ENCODE data around the gene PHC2.

PHC2 gene

GRCh38 chr1:33441088-33441745 lies 10.3 kb upstream of the PHC2 start:
- peaks cover 12% of the 10 kb centered on the region for H3K27me3 ChIP-seq (ENCODE audit: low read depth)
- no peak overlapping the region for H3K4me3 ChIP-seq
- no peak for DNase-seq (ENCODE audit: low spot score in 2 of 2)
- H3K36me3 ChIP-seq (replicated peaks), result no peaks in the 10 kb centered on the region
- H3K4me1 ChIP-seq, result no peaks in the 10 kb centered on the region
- H3K9me3 ChIP-seq, result no peaks in the 10 kb centered on the region
- in situ Hi-C loops (cut with MboI; ENCODE audit: low sequenced_read_pairs), result no loop called here

- in situ Hi-C loops (cut with MboI; ENCODE audit: low sequenced_read_pairs), result no loop called here
Measured at GRCh38 chr1:33439662-33440061, 8.8 kb upstream of the PHC2 start.

DNA sequence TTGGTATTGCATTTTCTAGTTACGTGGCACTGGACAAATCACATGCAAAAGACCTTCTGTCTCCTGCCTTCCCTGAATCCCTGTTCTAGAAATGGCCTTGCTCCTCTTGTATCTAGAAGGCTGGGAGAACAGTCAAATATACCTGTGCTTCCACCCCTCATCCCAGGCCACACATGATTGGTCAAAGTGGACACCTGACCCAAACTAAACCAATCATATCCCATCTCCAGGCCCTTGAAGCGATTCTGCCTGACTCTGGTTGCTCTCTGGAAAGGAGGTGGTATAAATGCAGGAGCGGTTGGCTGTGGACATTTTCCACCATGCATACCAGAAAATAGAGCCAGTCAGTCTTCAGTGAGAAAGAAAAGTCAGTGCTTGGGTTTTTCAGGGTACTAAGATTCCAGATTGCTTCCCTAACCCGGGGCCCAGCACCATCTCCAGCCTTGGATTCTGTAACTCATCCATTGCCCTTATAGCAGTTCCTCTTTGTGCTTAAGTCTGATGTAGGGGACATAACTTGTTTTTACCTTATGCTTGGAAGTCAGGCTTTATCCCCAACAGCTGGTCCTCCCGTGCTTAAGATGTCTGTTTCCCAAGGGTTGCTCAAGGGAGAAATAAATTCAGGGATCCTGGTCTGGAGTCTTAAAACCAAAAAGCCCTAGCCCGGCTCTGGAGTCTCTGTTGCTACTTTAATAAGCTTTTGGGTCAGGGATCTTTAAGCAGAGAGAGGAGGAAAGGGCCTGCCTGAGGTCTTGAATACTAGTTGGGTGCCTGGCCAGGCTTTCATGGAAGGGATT lies 7.7 kb upstream of the PHC2 start:
- no peak for DNase-seq (ENCODE audit: low spot score in 2 of 2)
- Histone ChIP-seq H3K9me3 (no peaks in the 10 kb centered on the region), H3K36me3 (replicated peaks) (no peaks in the 10 kb centered on the region), H3K27me3 (ENCODE audit: low read depth) (peaks cover 12% of the 10 kb centered on the region), H3K4me1 (no peaks in the 10 kb centered on the region), H3K4me3 (no peak overlapping the region)
- in situ Hi-C loops (cut with MboI; ENCODE audit: low sequenced_read_pairs), result no loop called here

More at GRCh38 chr1:33439662-33440061, 8.8 kb upstream of the PHC2 start:
- Histone ChIP-seq H3K27me3 (ENCODE audit: low read depth) (peaks cover 12% of the 10 kb centered on the region), H3K4me3 (no peak overlapping the region), H3K4me1 (no peaks in the 10 kb centered on the region), H3K36me3 (replicated peaks) (no peaks in the 10 kb centered on the region), H3K9me3 (no peaks in the 10 kb centered on the region)
- no peak for DNase-seq (ENCODE audit: low spot score in 2 of 2)

DNA sequence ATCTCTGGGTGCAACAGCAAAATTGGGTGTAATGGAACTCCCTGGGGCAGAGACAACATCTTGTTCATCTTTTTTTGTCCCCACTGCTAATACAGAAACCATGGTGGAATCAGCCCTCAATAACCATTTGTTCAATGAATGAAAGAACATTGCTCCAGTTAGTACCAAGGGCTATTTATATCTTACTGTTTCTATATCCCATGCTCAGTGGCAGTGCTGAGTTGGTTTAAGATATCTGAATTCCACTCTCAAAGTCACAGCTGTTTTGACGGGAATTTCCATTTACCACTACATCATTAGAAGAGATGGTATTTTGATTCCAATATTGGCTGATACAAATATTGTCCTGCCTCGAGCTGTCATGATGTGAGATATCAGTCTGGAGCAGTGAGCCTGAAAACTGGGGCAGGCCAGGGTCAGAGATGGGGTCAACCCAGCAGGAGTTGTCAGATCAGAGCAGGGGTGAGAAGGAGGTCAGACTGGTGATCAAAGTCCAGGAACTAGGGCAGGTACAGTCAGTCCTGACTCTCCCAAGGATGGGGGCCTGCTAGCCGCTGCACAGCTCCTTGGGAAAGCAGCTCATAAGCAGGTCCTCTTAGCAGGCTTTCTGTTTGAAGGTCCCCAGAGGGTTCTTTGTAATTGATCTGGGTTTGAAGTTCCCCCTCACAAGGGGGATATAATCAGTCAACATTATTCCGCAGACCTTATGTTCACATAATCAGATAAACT lies 5.8 kb upstream of the PHC2 start:
- Histone ChIP-seq H3K4me1 (no peaks in the 10 kb centered on the region), H3K27me3 (ENCODE audit: low read depth) (peaks cover 10% of the 10 kb centered on the region), H3K9me3 (no peaks in the 10 kb centered on the region), H3K4me3 (no peak overlapping the region), H3K36me3 (replicated peaks) (no peaks in the 10 kb centered on the region)
- no peak for DNase-seq (ENCODE audit: low spot score in 2 of 2)
- in situ Hi-C loops (cut with MboI; ENCODE audit: low sequenced_read_pairs), result no loop called here

DNA sequence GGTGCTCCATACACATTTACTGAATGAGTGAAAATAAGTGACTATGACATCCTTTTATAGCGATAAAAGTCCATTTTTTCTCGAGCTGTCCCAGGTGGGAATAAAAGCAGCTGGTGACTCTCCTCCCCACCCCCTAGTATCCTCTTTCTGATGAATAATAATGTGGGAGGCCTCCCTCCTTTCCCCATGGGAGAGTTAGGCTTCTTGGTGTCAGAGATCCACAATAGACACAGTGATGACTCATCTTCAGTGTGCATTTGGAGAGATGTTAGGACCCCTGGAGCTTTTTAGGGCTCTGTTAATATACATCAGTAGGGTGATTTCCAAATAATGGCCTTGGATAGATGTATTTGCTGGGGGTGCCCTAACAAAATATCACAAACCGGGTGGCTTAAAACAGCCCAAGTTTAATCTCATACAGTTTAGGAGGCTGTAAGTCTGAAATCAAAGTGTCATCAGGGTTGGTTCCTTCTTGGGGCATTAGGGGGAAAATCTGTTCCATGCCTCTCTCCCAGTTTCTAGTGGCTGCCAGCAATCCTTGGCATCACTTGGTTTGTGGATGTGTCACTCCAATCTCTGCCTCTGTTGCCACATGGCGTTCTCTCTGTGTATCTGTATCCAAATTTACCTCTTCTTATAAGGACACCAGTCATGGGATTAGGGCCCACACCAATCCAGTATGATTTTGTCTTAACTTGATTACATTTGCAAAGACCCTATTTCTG lies 4.4 kb upstream of the PHC2 start:
- in situ Hi-C loops (cut with MboI; ENCODE audit: low sequenced_read_pairs), result no loop called here
- no peaks in the 10 kb centered on the region for H3K27me3 ChIP-seq (ENCODE audit: low read depth)
- no peaks in the 10 kb centered on the region for H3K9me3 ChIP-seq
- no peaks in the 10 kb centered on the region; the same call in 1 of the 2 replicates for H3K4me1 ChIP-seq
- DNase-seq (ENCODE audit: low spot score in 2 of 2), result no peak
- no peaks in the 10 kb centered on the region for H3K36me3 ChIP-seq (replicated peaks)
- no peak overlapping the region for H3K4me3 ChIP-seq

DNA sequence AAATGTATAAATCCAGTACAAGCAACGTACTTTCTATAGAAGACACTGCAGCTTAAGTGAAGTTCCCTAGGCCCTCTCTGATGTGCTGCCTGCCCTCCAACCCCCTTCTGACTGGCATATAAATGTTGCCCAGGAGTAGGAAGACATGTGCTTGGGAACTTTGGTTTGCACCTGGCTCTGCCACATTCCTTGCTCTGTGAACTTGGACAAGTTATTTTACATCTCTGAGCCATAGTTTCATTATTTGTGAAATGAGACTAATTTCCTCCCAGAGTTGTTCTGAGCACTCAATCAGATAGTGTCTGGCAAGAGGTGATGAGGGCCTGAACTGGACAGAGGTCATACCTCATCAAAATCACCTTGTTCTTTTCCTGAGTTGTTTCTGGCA lies 3.5 kb upstream of the PHC2 start:
- in situ Hi-C loops (cut with MboI; ENCODE audit: low sequenced_read_pairs), result no loop called here
- Histone ChIP-seq H3K4me1 (peaks cover 4% of the 10 kb centered on the region), H3K27me3 (ENCODE audit: low read depth) (no peaks in the 10 kb centered on the region), H3K4me3 (no peak overlapping the region), H3K9me3 (no peaks in the 10 kb centered on the region), H3K36me3 (replicated peaks) (no peaks in the 10 kb centered on the region)
- DNase-seq (ENCODE audit: low spot score in 2 of 2), result no peak

- H3K4me1 ChIP-seq, result peaks cover 10% of the 10 kb centered on the region
- H3K36me3 ChIP-seq (replicated peaks), result no peaks in the 10 kb centered on the region
- DNase-seq (ENCODE audit: low spot score in 2 of 2), result no peak
- no peaks in the 10 kb centered on the region for H3K9me3 ChIP-seq
- H3K27me3 ChIP-seq (ENCODE audit: low read depth), result no peaks in the 10 kb centered on the region
- no peak overlapping the region for H3K4me3 ChIP-seq
- in situ Hi-C loops (cut with MboI; ENCODE audit: low sequenced_read_pairs), result no loop called here
Measured at GRCh38 chr1:33433509-33434362, 2.8 kb upstream of the PHC2 start.

DNA sequence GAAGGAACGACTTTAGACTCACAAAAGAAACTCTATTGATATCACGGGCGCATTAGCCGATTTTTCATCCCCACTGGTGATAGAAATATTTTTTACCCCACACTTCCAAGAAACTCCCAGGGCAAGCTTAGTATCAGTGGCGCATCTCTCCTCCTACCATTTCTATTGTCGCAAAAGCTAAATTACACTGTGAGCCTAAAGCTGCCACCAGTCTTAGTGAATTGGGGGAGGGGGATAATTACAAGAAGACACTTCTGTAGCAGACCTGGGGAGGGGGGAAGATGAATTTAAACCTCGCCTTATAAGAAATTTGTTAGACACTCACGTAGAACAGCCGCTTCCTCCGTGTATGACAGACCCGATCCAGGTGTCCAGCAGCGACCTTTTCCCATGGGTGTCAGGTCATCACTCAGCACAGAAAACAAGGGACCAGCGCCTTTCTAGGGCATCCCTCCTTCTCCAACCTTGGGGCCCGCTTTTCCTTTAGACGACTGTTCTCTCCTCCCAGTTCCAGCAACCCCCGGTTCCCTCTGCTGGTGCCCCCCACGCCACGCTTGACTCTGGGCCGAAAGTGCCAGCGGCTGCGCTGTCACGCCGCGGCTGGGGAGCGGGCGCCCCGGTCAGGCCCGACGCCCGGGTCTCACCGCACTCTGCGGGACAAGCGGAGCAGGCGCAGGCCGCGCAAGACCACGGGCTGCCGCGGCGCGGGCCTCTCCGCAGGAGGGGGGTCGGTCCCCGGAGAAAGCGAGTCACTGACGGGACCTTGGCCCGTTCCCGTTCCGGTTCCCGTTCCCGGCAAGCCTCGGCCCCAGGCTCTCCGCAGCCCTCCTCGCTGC lies 821 bp downstream of the PHC2 start:
- Histone ChIP-seq H3K36me3 (replicated peaks) (no peaks in the 10 kb centered on the region), H3K27me3 (ENCODE audit: low read depth) (no peaks in the 10 kb centered on the region), H3K4me3 (peak overlapping the region; percentile 36), H3K9me3 (no peaks in the 10 kb centered on the region), H3K4me1 (peaks cover 10% of the 10 kb centered on the region)
- in situ Hi-C loops (cut with MboI; ENCODE audit: low sequenced_read_pairs), result no loop called here
- DNase-seq (ENCODE audit: low spot score in 2 of 2), result peak in 1 of 2 experiments; percentile 29

- DNase-seq (ENCODE audit: low spot score in 2 of 2), result peak; percentile 27 to 65
- no peaks in the 10 kb centered on the region for H3K9me3 ChIP-seq
- in situ Hi-C loops (cut with MboI; ENCODE audit: low sequenced_read_pairs), result no loop called here
- H3K36me3 ChIP-seq (replicated peaks), result no peaks in the 10 kb centered on the region
- no peak overlapping the region for H3K4me3 ChIP-seq
- peaks cover 13% of the 10 kb centered on the region for H3K4me1 ChIP-seq
- H3K27me3 ChIP-seq (ENCODE audit: low read depth), result no peaks in the 10 kb centered on the region
Measured at GRCh38 chr1:33429332-33429731, 1.6 kb downstream of the PHC2 start.

DNA sequence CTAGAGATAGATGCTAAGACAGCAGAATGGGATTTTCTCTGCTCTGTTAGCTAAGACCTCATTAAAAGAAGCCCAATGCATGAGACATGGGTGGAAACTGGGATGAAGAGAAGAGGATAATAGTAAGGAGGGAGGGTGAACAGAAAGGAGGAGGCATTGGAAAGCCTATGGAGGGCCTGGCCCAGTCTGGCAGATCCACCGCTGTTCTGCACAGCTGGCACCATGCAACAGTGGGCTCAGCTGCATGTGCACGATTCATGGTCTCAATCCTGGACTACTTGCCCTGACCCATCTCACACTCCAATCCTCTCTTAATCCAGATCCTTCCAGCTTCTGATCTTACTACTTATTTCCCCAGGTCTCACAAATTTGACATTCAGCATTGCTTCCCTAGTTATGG lies 2.2 kb downstream of the PHC2 start:
- DNase-seq (ENCODE audit: low spot score in 2 of 2), result no peak
- Histone ChIP-seq H3K4me1 (peaks cover 14% of the 10 kb centered on the region), H3K27me3 (ENCODE audit: low read depth) (no peaks in the 10 kb centered on the region), H3K4me3 (no peak overlapping the region), H3K9me3 (no peaks in the 10 kb centered on the region), H3K36me3 (replicated peaks) (no peaks in the 10 kb centered on the region)
- in situ Hi-C loops (cut with MboI; ENCODE audit: low sequenced_read_pairs), result no loop called here

- no peaks in the 10 kb centered on the region for H3K27me3 ChIP-seq (ENCODE audit: low read depth)
Measured at GRCh38 chr1:33426916-33427315, 4.0 kb downstream of the PHC2 start.

GRCh38 chr1:33425900-33426299 lies 5.0 kb downstream of the PHC2 start:
- in situ Hi-C loops (cut with MboI; ENCODE audit: low sequenced_read_pairs), result no loop called here
- H3K9me3 ChIP-seq, result no peaks in the 10 kb centered on the region
- peaks cover 14% of the 10 kb centered on the region for H3K4me1 ChIP-seq
- no peaks in the 10 kb centered on the region for H3K27me3 ChIP-seq (ENCODE audit: low read depth)
- H3K36me3 ChIP-seq (replicated peaks), result no peaks in the 10 kb centered on the region
- DNase-seq (ENCODE audit: low spot score in 2 of 2), result no peak
- H3K4me3 ChIP-seq, result no peak overlapping the region

More at GRCh38 chr1:33426916-33427315, 4.0 kb downstream of the PHC2 start:
- Histone ChIP-seq H3K36me3 (replicated peaks) (no peaks in the 10 kb centered on the region), H3K4me1 (peaks cover 14% of the 10 kb centered on the region), H3K4me3 (no peak overlapping the region), H3K9me3 (no peaks in the 10 kb centered on the region)
- in situ Hi-C loops (cut with MboI; ENCODE audit: low sequenced_read_pairs), result no loop called here
- DNase-seq (ENCODE audit: low spot score in 2 of 2), result no peak

Data from HAP-1 (cell line).